A673 (cell line): ENCODE data around the gene TSPEAR. TPM values are rescaled to one million over a fixed set of nuclear protein-coding genes. Genes with fewer than 3 reads are reported as not detected.

Source experiments
- BruUV-seq: library from RNA; stranded (reverse); fragments of 400-500 nt; replicated peaks from 2 replicates; lab custom pipeline; 2021; lab: Mats Ljungman, UMichigan
- CTCF ChIA-PET: fragments of 300-600 bp; sonication (Branson Sonifier 250); formaldehyde crosslinking; loops from one replicate; lab custom pipeline; 2022; ENCODE audit warnings: antibody characterized with exemption; lab: Charles Lee
- POLR2A ChIA-PET: fragments of 300-600 bp; sonication (Branson Sonifier 250); formaldehyde crosslinking; loops from one replicate; lab custom pipeline; 2022; ENCODE audit warnings: antibody characterized with exemption; ENCODE audit not compliant: low non-redundant PET; lab: Charles Lee
- DNase-seq: peaks from one replicate; pipeline ENCODE4 v3.0.0-alpha.2; 2015; ENCODE audit warnings: low spot score
- H3K27ac ChIP-seq: fragments of 200-600 bp; sonication (generic); 2 replicates; pipeline ENCODE4 v1.5.1; 2016; ENCODE audit warnings: mixed run types, low read depth, mild to moderate bottlenecking, mixed read lengths, antibody characterized with exemption, low read length; ENCODE audit not compliant: poor library complexity, severe bottlenecking
- H3K27me3 ChIP-seq: fragments of 200-600 bp; sonication (generic); replicated peaks from 2 replicates; pipeline ENCODE4 v1.6.1; 2017; ENCODE audit warnings: mixed run types, low read depth, mild to moderate bottlenecking, mixed read lengths, antibody characterized with exemption, low read length; ENCODE audit not compliant: insufficient read depth, poor library complexity
- H3K36me3 ChIP-seq: fragments of 200-600 bp; sonication (generic); 2 replicates; pipeline ENCODE4 v1.6.1; 2016; ENCODE audit warnings: mixed run types, mild to moderate bottlenecking, mixed read lengths, antibody characterized with exemption, low read length; ENCODE audit not compliant: insufficient read depth, poor library complexity, severe bottlenecking
- H3K4me1 ChIP-seq: fragments of 200-600 bp; sonication (generic); 2 replicates; pipeline ENCODE4 v1.6.1; 2017; ENCODE audit warnings: mixed run types, mild to moderate bottlenecking, mixed read lengths, antibody characterized with exemption, low read length; ENCODE audit not compliant: insufficient read depth, poor library complexity, severe bottlenecking
- H3K4me3 ChIP-seq: fragments of 200-600 bp; sonication (generic); 2 replicates; pipeline ENCODE4 v1.5.1; 2016; ENCODE audit warnings: low read depth, mixed run types, mild to moderate bottlenecking, mixed read lengths, low read length; ENCODE audit not compliant: poor library complexity, severe bottlenecking
- H3K9me3 ChIP-seq: fragments of 200-600 bp; sonication (generic); 2 replicates; pipeline ENCODE4 v1.6.1; 2016; ENCODE audit warnings: mixed run types, low read depth, mild to moderate bottlenecking, mixed read lengths, antibody characterized with exemption, low read length; ENCODE audit not compliant: poor library complexity, severe bottlenecking
- CTCF ChIP-seq: fragments of 300-800, 200-600 bp; sonication (generic); conservative IDR thresholded peaks from 2 replicates; pipeline ENCODE4 v1.5.1; 2017; ENCODE audit warnings: low read depth, mild to moderate bottlenecking, antibody characterized with exemption, low read length, moderate library complexity, mixed read lengths
- EZH2 ChIP-seq: fragments of 200-600 bp; sonication (generic); IDR thresholded peaks from 2 replicates; pipeline ENCODE4 v1.6.1; 2017; ENCODE audit warnings: borderline replicate concordance, low read depth, mild to moderate bottlenecking, mixed read lengths, antibody characterized with exemption, low read length; ENCODE audit not compliant: poor library complexity, severe bottlenecking
- intact Hi-C: fragments of 100-400 bp; cut with micrococcal nuclease; formaldehyde crosslinking; loops from one replicate; pipeline ENCODE4 v1.10.0; 2022; ENCODE audit not compliant: unreplicated experiment
- total RNA-seq: library from RNA; stranded (reverse); gene quantifications from 2 replicates; pipeline ENCODE4 v1.2.3, GENCODE V29; 2021

The TSPEAR gene
- total RNA-seq, 1 experiment from 2014 or later: 8.3 TPM

GRCh38 chr21:44502171-44502958 is 209.0 kb downstream of the TSPEAR start:
- H3K27me3 ChIP-seq: no peaks in the 10 kb centered on the region
- H3K9me3 ChIP-seq: no peaks in the 10 kb centered on the region
- H3K27ac ChIP-seq: no peak overlapping the region
- no peak overlapping the region for H3K4me3 ChIP-seq
- no peak for TF ChIP-seq EZH2
- TF ChIP-seq CTCF: no peak
- no peak for DNase-seq
- CTCF ChIA-PET: no interaction called here
- no peaks in the 10 kb centered on the region for H3K36me3 ChIP-seq
- intact Hi-C loops: no loop called here
- POLR2A ChIA-PET: interaction anchor here (0.6 kb wide), 1 partner anchor 53 kb away, joined by 14 read pairs; no protein-coding TSS in a partner anchor
- H3K4me1 ChIP-seq: no peaks in the 10 kb centered on the region
- BruUV-seq: no TSS peak

DNA sequence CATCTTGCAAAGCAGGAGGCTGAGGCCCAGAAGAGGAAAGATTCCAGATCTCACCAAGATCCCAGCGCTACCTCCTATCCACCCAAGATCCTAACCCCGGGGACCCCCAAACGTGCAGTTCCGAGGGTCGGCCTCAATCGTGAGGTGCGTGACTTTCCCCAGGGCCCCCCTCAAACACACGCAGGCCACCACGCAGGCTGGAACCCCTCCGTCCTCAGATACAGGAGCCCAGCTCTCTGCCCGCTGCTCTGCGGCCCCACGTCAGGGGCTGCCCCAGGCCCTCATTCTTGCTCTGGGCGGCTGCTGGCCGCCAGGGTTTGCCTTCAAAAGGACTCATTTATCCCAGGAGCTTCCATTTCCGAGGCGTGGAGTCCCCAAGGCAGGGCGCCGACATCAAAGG is 211.3 kb downstream of the TSPEAR start:
- Histone ChIP-seq H3K36me3 (no peaks in the 10 kb centered on the region), H3K4me1 (no peaks in the 10 kb centered on the region), H3K27me3 (no peaks in the 10 kb centered on the region), H3K4me3 (no peak overlapping the region), H3K27ac (no peak overlapping the region), H3K9me3 (no peaks in the 10 kb centered on the region)
- DNase-seq: no peak
- intact Hi-C loops: no loop called here
- no TSS peak for BruUV-seq
- TF ChIP-seq CTCF (no peak), EZH2 (no peak)
- ChIA-PET CTCF (no interaction called here), POLR2A (no interaction called here)

DNA sequence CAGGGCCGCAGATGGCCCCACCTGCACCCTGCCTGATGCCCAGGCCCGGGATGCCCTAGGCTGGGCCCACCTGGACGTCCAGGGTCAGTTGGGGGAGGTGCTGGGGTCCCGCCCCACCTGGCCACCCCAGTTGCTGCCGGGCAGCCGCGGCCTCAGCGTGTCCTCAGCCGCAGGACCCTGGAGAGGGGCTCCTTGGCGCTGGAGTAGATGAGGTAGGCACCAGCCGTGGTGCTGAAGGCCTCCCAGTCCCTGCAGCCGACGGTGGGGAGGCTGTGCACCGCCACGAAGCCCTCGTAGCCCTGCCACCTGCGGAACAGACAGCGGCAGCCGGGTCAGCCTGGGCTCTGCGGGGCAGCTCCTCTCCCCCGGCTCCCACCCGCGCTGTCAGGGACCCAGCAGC is 211.7 kb downstream of the TSPEAR start:
- TF ChIP-seq EZH2: no peak
- TF ChIP-seq CTCF: no peak
- Histone ChIP-seq H3K9me3 (no peaks in the 10 kb centered on the region), H3K27me3 (no peaks in the 10 kb centered on the region), H3K4me1 (no peaks in the 10 kb centered on the region), H3K4me3 (no peak overlapping the region), H3K27ac (no peak overlapping the region), H3K36me3 (no peaks in the 10 kb centered on the region)
- CTCF ChIA-PET: no interaction called here
- no peak for DNase-seq
- POLR2A ChIA-PET: no interaction called here
- intact Hi-C loops: no loop called here
- no TSS peak for BruUV-seq
